ENCODE data around the gene ZDHHC11B. TPM values are rescaled to one million over a fixed set of nuclear protein-coding genes. Genes with fewer than 3 reads are reported as not detected.
"Not testable (repeated sequence)": the region's sequence is repeated elsewhere in the genome, so short reads cannot be mapped to it uniquely, and the experiment has no call there.

ZDHHC11B gene
- total RNA-seq, 1 donor: under 0.01 TPM

GRCh38 chr5:770585-770984 lies 13.9 kb downstream of the ZDHHC11B start:
- not testable (repeated sequence) for DNase-seq (ENCODE audit: low read depth); H3K4me3 ChIP-seq (ENCODE audit: low read depth, low read length)

GRCh38 chr5:769485-770145 lies 14.9 kb downstream of the ZDHHC11B start:
- H3K4me3 ChIP-seq (ENCODE audit: low read depth, low read length); DNase-seq (ENCODE audit: low read depth): not testable (repeated sequence)

DNA sequence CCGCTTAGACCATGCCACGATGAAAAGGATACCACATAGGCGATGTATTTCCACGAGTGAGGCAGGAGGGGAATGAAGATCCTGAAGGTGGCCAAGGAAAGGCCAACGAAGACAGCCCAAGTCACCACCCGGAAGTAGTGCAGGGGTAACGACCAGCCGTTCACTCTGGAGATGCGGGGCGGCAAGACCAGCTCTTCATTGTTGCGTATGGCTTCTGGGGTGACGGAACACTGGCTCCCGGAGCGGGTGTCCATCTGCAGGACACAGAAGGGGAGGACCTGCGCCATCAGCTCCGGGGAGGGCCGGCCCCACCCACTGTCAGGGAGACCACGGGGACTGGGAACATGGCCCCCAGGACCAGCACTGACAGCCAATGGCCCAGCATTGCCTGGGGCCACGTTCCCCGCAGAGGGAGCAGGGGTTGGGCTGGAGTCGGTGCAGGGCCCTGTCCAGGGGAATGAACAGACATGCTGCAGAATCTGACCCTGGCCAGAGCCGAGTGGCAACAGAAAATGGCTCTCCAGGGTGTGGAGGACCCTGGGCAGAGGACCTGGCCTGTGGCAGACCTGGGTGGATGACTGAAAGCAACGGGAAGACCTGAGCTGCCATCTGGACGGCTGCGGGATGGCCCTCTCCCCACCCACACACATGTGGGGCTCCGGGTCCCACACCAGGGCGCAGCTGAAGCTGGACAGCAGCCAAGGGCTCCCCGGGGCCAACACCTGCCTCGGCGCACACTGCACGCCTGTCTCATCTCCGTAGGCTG lies 17.7 kb downstream of the ZDHHC11B start:
- H3K4me3 ChIP-seq (ENCODE audit: low read depth, low read length): no peak overlapping the region
- TF ChIP-seq, protein P1, sequence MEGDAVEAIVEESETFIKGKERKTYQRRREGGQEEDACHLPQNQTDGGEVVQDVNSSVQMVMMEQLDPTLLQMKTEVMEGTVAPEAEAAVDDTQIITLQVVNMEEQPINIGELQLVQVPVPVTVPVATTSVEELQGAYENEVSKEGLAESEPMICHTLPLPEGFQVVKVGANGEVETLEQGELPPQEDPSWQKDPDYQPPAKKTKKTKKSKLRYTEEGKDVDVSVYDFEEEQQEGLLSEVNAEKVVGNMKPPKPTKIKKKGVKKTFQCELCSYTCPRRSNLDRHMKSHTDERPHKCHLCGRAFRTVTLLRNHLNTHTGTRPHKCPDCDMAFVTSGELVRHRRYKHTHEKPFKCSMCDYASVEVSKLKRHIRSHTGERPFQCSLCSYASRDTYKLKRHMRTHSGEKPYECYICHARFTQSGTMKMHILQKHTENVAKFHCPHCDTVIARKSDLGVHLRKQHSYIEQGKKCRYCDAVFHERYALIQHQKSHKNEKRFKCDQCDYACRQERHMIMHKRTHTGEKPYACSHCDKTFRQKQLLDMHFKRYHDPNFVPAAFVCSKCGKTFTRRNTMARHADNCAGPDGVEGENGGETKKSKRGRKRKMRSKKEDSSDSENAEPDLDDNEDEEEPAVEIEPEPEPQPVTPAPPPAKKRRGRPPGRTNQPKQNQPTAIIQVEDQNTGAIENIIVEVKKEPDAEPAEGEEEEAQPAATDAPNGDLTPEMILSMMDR (IDR thresholded peaks at IDR 0.05; ENCODE audit: insufficient read depth, low read length): no peak
- no peak for DNase-seq (ENCODE audit: low read depth)

DNA sequence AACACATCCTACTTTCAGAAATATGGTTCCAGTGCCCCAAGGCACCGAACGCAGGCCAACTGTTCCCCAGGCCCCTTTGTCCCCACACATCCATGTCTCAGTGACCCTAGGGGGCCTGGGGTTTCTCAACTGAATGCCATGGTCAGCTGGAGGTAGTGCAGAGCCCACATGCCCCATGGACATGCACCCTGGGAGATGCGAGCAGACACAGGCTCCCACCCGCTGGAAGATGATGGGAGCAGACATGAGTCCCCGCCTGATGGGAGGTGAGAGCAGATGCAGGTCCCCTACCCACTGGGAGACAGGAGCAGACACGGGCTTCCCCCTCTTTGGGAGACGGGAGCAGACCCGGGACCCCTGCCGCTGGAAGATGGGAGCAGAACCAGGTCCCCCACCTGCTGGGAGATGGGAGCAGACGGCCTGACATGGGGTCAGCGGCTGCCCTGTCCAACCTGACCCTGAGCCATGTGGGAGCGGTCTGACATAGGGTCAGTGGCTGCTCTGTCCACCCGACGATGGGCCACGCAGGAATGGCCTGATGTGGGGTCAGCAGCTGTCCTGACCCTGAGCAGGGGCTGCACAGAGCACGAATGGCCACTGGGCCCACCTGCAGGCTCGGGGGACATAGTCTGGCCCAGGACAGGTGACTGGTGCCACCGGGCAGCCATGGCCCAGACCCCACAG lies 18.4 kb downstream of the ZDHHC11B start:
- H3K4me3 ChIP-seq (ENCODE audit: low read depth, low read length): no peak overlapping the region
- no peak for DNase-seq (ENCODE audit: low read depth)
- TF ChIP-seq, protein P1 (IDR thresholded peaks at IDR 0.05; ENCODE audit: insufficient read depth, low read length): no peak

DNA sequence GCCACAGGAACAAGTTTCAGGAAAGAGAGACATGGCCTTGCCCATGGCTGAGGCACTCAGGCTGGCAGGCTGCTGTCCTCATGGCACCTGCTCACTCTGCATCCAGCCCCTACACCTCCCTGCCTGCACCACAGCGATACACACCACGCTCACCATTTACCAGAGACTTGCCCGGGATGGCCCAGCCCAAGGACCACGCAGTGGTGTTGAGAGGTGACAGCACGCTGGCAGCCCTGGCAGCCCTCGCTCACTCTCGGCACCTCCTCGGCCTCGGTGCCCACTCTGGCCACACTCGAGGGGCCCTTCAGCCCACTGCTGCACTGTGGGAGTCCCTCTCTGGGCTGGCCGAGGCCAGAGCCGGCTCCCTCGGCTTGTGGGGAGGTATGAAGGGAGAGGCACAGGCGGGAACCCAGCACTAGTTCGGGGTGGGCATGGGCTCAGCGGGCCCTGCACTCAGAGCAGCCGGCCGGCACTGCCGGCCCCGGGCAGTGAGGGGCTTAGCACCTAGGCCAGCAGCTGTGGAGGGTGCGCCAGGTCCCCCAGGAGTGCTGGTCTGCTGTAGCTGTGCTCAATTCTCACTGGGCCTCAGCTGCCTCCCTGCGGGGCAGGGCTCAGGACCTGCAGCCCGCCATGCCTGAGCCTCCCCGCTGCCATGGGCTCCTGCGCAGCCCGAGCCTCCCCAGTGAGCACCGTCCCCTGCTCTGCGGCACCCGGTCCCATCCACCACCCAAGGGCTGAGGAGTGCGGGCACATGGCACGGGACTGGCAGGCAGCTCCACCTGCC lies 20.3 kb downstream of the ZDHHC11B start:
- TF ChIP-seq, protein P1 (IDR thresholded peaks at IDR 0.05; ENCODE audit: insufficient read depth, low read length): no peak
- H3K4me3 ChIP-seq (ENCODE audit: low read depth, low read length): no peak overlapping the region
- DNase-seq (ENCODE audit: low read depth): no peak

DNA sequence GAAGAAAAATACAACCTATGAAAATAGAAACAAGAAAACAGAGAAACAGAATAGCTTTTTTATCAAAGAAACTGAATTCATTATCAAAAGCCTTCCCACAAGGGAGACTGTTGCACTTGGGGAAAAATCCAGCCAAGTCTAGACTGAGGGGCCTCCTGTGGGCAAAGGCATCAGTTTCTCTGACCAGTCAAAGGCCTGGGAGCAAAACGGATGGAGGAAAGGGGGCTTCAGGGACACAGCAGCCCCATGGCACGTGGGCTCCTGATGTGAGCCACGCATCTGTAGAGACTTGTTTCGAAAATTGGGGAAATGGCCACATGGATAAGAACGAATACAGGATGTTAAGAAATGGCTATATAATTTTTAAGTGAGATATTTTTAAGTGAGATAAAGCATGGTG lies 21.1 kb downstream of the ZDHHC11B start:
- TF ChIP-seq, protein P1 (IDR thresholded peaks at IDR 0.05; ENCODE audit: insufficient read depth, low read length): no peak
- no peak overlapping the region for H3K4me3 ChIP-seq (ENCODE audit: low read depth, low read length)
- DNase-seq (ENCODE audit: low read depth): no peak

DNA sequence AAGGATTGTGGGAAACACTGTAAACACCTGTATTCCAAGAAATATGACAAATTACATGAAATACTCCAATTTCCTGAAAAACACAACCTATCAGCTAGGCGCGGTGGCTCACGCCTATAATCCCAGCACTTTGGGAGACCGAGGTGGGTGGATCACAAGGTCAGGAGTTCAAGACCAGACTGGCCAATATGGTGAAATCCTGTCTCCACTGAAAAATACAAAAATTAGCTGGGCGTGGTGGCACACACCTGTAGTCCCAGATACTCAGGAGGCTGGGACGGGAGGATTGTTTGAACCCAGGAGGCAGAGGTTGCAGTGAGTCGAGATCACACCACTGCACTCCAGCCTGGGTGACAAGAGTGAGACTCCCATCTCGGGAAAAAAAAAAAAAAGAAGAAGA lies 21.5 kb downstream of the ZDHHC11B start:
- not testable (repeated sequence) for DNase-seq (ENCODE audit: low read depth)

More for the DNA sequence above, 21.5 kb downstream of the ZDHHC11B start:
- not testable (repeated sequence) for H3K4me3 ChIP-seq (ENCODE audit: low read depth, low read length)
